ENCODE data around the gene DEFB123. TPM values are rescaled to one million over a fixed set of nuclear protein-coding genes. Genes with fewer than 3 reads are reported as not detected.

Gene DEFB123
- total RNA-seq, 4 donors from 2014 or later: not detected

Other genes with a start within 250 kb of the DEFB123 start
- not detected for gene DEFB115, start 183.0 kb upstream of the DEFB123 start, total RNA-seq
- gene DEFB116, start 132.0 kb upstream of the DEFB123 start, total RNA-seq: not detected
- not detected for gene DEFB118, start 72.0 kb upstream of the DEFB123 start, total RNA-seq
- gene DEFB119, start 50.0 kb upstream of the DEFB123 start, total RNA-seq: not detected
- gene DEFB121, start 34.4 kb upstream of the DEFB123 start, total RNA-seq: not detected
- gene DEFB124, start 34.5 kb downstream of the DEFB123 start, total RNA-seq: not detected
- gene REM1, start 34.7 kb downstream of the DEFB123 start, total RNA-seq: 1 to 10 TPM in 1 of 4 donors, under 1 TPM in 2, not detected in 1; 0.57 to 2.3 (median 0.64) TPM
- gene HM13, start 73.8 kb downstream of the DEFB123 start, total RNA-seq: 10 to 100 TPM; 44.3 to 59.7 (median 54.4) TPM
- 100 to 1,000 TPM; 335 to 766 (median 507) TPM for gene ID1, start 164.7 kb downstream of the DEFB123 start, total RNA-seq
- gene COX4I2, start 197.3 kb downstream of the DEFB123 start, total RNA-seq: 1 to 10 TPM in 1 of 4 donors, not detected in 3; 2.7 TPM

Measured in suprapubic skin (tissue), 4 donors.